ENCODE measurements around the gene POLL. TPM values are rescaled to one million over a fixed set of nuclear protein-coding genes. Genes with fewer than 3 reads are reported as not detected.

POLL gene
- total and polyA plus RNA-seq, 2 donors (not counting 3 experiments of a cell fraction or from before 2014, with no cell fraction given) = 34.3 to 42.3 TPM

- Histone ChIP-seq H3K9me3 (replicated peaks; ENCODE audit: control insufficient read depth, insufficient read depth, low read length) (no peaks in the 10 kb centered on the region), H3K9me1 (replicated peaks; ENCODE audit: control insufficient read depth, extremely low read depth, insufficient read depth, low read length) (no peaks in the 10 kb centered on the region), H3K27me3 (ENCODE audit: control insufficient read depth in 2 of 2, insufficient read depth in 2 of 2, low read length in 2 of 2) (no peaks in the 10 kb centered on the region), H3K36me3 (ENCODE audit: control insufficient read depth in 2 of 2, extremely low read depth in 1 of 2, insufficient read depth in 2 of 2, low read length in 2 of 2) (peaks cover 2 to 3% of the 10 kb centered on the region in 2 experiments), H3K4me2 (ENCODE audit: insufficient read depth, low read length) (no peak overlapping the region), H3K27ac (ENCODE audit: insufficient read depth, low read depth, low read length) (no peak overlapping the region), H3K79me2 (ENCODE audit: control insufficient read depth, insufficient read depth, low read length) (no peaks in the 10 kb centered on the region), H3K9ac (replicated peaks; ENCODE audit: extremely low read depth, insufficient read depth, low read length) (no peak overlapping the region), H3K4me1 (ENCODE audit: control insufficient read depth, extremely low read depth, insufficient read depth, low read length) (no peaks in the 10 kb centered on the region), H3K4me3 (replicated peaks in 1 of 3; ENCODE audit: insufficient read depth in 1 of 3, low read depth in 1 of 3, low read length in 3 of 3) (no peak overlapping the region), H4K20me1 (replicated peaks; ENCODE audit: control insufficient read depth, extremely low read depth, insufficient read depth, low read length) (no peaks in the 10 kb centered on the region), H2AFZ (ENCODE audit: low read depth, low read length) (no peak overlapping the region)
- ChIA-PET CTCF (no interaction called here), POLR2A (no interaction called here)
- no peak for FAIRE-seq
- intact Hi-C loops (cut with micrococcal nuclease) (no loop called here), dilution Hi-C loops (cut with MboI; ENCODE audit: extremely low pct_ligation_motif_present, low sequenced_read_pairs) (no loop called here)
- TF ChIP-seq JUN (IDR thresholded peaks at IDR 0.05; ENCODE audit: borderline replicate concordance, insufficient read depth, insufficient read length, low read depth) (no peak), POLR2AphosphoS5 (IDR thresholded peaks at IDR 0.05; ENCODE audit: insufficient read depth, low read depth, low read length) (no peak), GATA2 (IDR thresholded peaks at IDR 0.05; ENCODE audit: insufficient read depth, insufficient read length, low read depth, low read length) (no peak), EZH2 (IDR thresholded peaks at IDR 0.05; ENCODE audit: borderline replicate concordance, low read depth, low read length, severe bottlenecking) (no peak), MYC (IDR thresholded peaks at IDR 0.05; ENCODE audit: low read depth, low read length) (no peak), MAX (IDR thresholded peaks at IDR 0.05; ENCODE audit: insufficient read depth, insufficient read length) (no peak), CTCF (IDR thresholded peaks at IDR 0.05; ENCODE audit: extremely low read depth in 1 of 2, insufficient read depth in 1 of 2, low read depth in 1 of 2, low read length in 2 of 2) (no peak), POLR2A (IDR thresholded peaks at IDR 0.05; ENCODE audit: low read depth, low read length) (no peak), FOS (IDR thresholded peaks at IDR 0.05; ENCODE audit: borderline replicate concordance, insufficient read depth, low read length) (no peak)
- no peak for DNase-seq (ENCODE audit: low read depth, low spot score)
- BruUV-seq (replicated peaks) = no TSS peak
Observed at GRCh38 chr10:101552442-101552841, 35.6 kb downstream of the POLL start.

All from endothelial cell of umbilical vein (primary cell).